Spleen (tissue), 11 donors: ENCODE data around the gene IMPG2. TPM values are rescaled to one million over a fixed set of nuclear protein-coding genes. Genes with fewer than 3 reads are reported as not detected.

Experiments used
- DNase-seq: peaks from one replicate; pipeline ENCODE4 v3.0.0-alpha.2; 2020
- H3K27ac ChIP-seq, 8 donors: fragments of 200-600 bp; sonication (generic) in 7 of 8; 1 replicate in 4 of 8; 2 replicates in 4 of 8; pipeline versions ENCODE4 v1.5.0 to v1.8.0; 2016 to 2021; ENCODE audit warnings: inconsistent platforms in 4 of 8, mild to moderate bottlenecking in 4 of 8, moderate library complexity in 1 of 8
- H3K27me3 ChIP-seq, 7 donors: fragments of 200-600 bp; sonication (generic) in 6 of 7; replicated peaks in 1 of 7; 1 replicate in 4 of 7; 2 replicates in 3 of 7; pipeline versions ENCODE4 v1.5.0 to v1.8.0; 2016 to 2021; ENCODE audit warnings: inconsistent platforms in 3 of 7, mild to moderate bottlenecking in 1 of 7
- H3K36me3 ChIP-seq, 6 donors: fragments of 200-600 bp; sonication (generic) in 5 of 6; 1 replicate in 4 of 6; 2 replicates in 2 of 6; pipeline versions ENCODE4 v1.5.0 to v1.8.0; 2016 to 2021; ENCODE audit warnings: inconsistent platforms in 2 of 6
- H3K4me1 ChIP-seq, 6 donors: fragments of 200-600 bp; sonication (generic) in 5 of 6; 1 replicate in 3 of 6; 2 replicates in 3 of 6; pipeline versions ENCODE4 v1.5.0 to v1.8.0; 2016 to 2021; ENCODE audit warnings: inconsistent platforms in 3 of 6
- H3K4me3 ChIP-seq, 8 donors: fragments of 200-600 bp; sonication (generic) in 7 of 8; 1 replicate in 4 of 8; 2 replicates in 4 of 8; pipeline versions ENCODE4 v1.5.0 to v1.8.0; 2016 to 2021; ENCODE audit warnings: inconsistent platforms in 4 of 8, mild to moderate bottlenecking in 4 of 8, moderate library complexity in 2 of 8
- H3K9me3 ChIP-seq, 8 donors: fragments of 200-600 bp; sonication (generic) in 7 of 8; 1 replicate in 4 of 8; 2 replicates in 4 of 8; pipeline versions ENCODE4 v1.5.0 to v1.8.0; 2016 to 2021; ENCODE audit warnings: inconsistent platforms in 4 of 8
- CTCF ChIP-seq, 11 experiments: fragments of 200-600 bp in 7 of 11; fragments of 450-650 bp in 4 of 11; sonication (generic) in 4 of 11; IDR thresholded peaks in 8 of 11; conservative IDR thresholded peaks in 3 of 11; 1 replicate in 7 of 11; 2 replicates in 4 of 11; pipeline versions ENCODE4 v1.4.0 to v1.8.0; 2016 to 2021; ENCODE audit warnings: antibody characterized with exemption in 11 of 11, inconsistent platforms in 4 of 11, mild to moderate bottlenecking in 1 of 11
- POLR2A ChIP-seq, 3 donors: fragments of 450-650 bp; IDR thresholded peaks; one replicate each; pipeline ENCODE4 v1.5.1; 2017; ENCODE audit warnings: antibody characterized with exemption in 3 of 3, mild to moderate bottlenecking in 1 of 3
- POLR2AphosphoS5 ChIP-seq, 3 donors: sonication (generic); formaldehyde crosslinking; IDR thresholded peaks; one replicate each; pipeline ENCODE4 v1.5.1; 2017; ENCODE audit warnings: antibody characterized with exemption in 3 of 3
- WGBS, 5 donors: extraction: QIAGEN DNeasy Blood & Tissue Kit in 3 of 5; methylation state at CpG; one replicate each; pipeline versions ENCODE4 v1.1.5 to v1.1.7; 2013 to 2018; 5-methylcytosine and 5-hydroxymethylcytosine counted together
- intact Hi-C: fragments of 100-400 bp; cut with DNase I; formaldehyde crosslinking; loops from one replicate; pipeline ENCODE4 v1.15.0; 2023; ENCODE audit warnings: low total_unique reads
- polyA plus RNA-seq, 3 donors: library from polyadenylated mRNA; stranded (reverse); fragments of 200-250 nt; gene quantifications; one replicate each; pipeline ENCODE4 v1.2.1, GENCODE V29; 2013
- total RNA-seq, 7 donors: library from RNA; depleted of rRNA in 3 of 7; stranded (reverse); fragments of >200 nt in 3 of 7; fragmentation: NEBNext Ultra II Directional in 4 of 7; extraction: Animal tissue kit (Norgen Biotek cat#: 25700) in 4 of 7; gene quantifications; one replicate each; pipeline versions ENCODE4 v1.1.0 to v1.2.1, GENCODE V29; 2016 to 2021
- donor health status: healthy with polysubstance abuse.
- donor health status: DM: no; HTN: no; CAD: no; lungs with moderate emphysema.
- donor health status: DM: no; HTN: no; CAD: no.
- donor health status: Bipolar disorder and iron deficiency.
- donor health status: healthy.
- donor health status: DM: no; HTN: no; CAD: no.
- donor health status: DM: yes; HTN: yes; CAD: no.

Gene IMPG2
- total and polyA plus RNA-seq, 10 donors = 0.06 to 1.2 (median 0.52) TPM

- intact Hi-C loops = no loop called here
- 78 to 89% (median 79%) methylated on average over 4 of the region's 4 CpGs for WGBS, 5 donors
- Histone ChIP-seq H3K4me3 (no peak overlapping the region), H3K36me3 (peaks cover 0 to 4% (median 0%) of the 10 kb centered on the region in 6 donors), H3K9me3 (no peaks in the 10 kb centered on the region), H3K27ac (no peak overlapping the region), H3K4me1 (no peaks in the 10 kb centered on the region), H3K27me3 (no peaks in the 10 kb centered on the region)
- no peak for DNase-seq
- TF ChIP-seq POLR2AphosphoS5 (IDR thresholded peaks at IDR 0.05) (no peak), POLR2A (IDR thresholded peaks at IDR 0.05) (no peak)
Observed at GRCh38 chr3:101259485-101260341, 60.7 kb downstream of the IMPG2 start.

- peaks cover 0 to 4% (median 0%) of the 10 kb centered on the region in 6 donors for H3K36me3 ChIP-seq
- no peak for DNase-seq
- H3K4me3 ChIP-seq = no peak overlapping the region
- WGBS, 5 donors = 80 to 92% (median 83%) methylated on average over 3 of the region's 3 CpGs
- no peak for TF ChIP-seq POLR2A (IDR thresholded peaks at IDR 0.05)
- no peak for TF ChIP-seq CTCF (IDR thresholded peaks at IDR 0.05 in 8 of 11, conservative IDR thresholded peaks at IDR 0.05 in 3 of 11)
- TF ChIP-seq POLR2AphosphoS5 (IDR thresholded peaks at IDR 0.05) = no peak
- no peaks in the 10 kb centered on the region for H3K4me1 ChIP-seq
- H3K27me3 ChIP-seq = no peaks in the 10 kb centered on the region
- no peak overlapping the region for H3K27ac ChIP-seq
- intact Hi-C loops = no loop called here
- H3K9me3 ChIP-seq = no peaks in the 10 kb centered on the region
Observed at GRCh38 chr3:101256511-101256910, 63.9 kb downstream of the IMPG2 start.

- intact Hi-C loops = no loop called here
- WGBS, 5 donors = 91 to 98% (median 94%) methylated on average over 2 of the region's 2 CpGs
Observed at GRCh38 chr3:101255441-101255840, 64.9 kb downstream of the IMPG2 start.

GRCh38 chr3:101253396-101253795, 67.0 kb downstream of the IMPG2 start:
- Histone ChIP-seq H3K27ac (no peak overlapping the region), H3K9me3 (no peaks in the 10 kb centered on the region), H3K4me3 (no peak overlapping the region), H3K27me3 (no peaks in the 10 kb centered on the region), H3K4me1 (peaks cover 0 to 7% (median 0%) of the 10 kb centered on the region in 6 donors), H3K36me3 (peaks cover 0 to 4% (median 0%) of the 10 kb centered on the region in 6 donors)
- 93 to 98% (median 95%) methylated on average over 3 of the region's 3 CpGs for WGBS, 5 donors
- intact Hi-C loops = no loop called here
- no peak for DNase-seq
- TF ChIP-seq CTCF (IDR thresholded peaks at IDR 0.05 in 8 of 11, conservative IDR thresholded peaks at IDR 0.05 in 3 of 11) (no peak), POLR2A (IDR thresholded peaks at IDR 0.05) (no peak), POLR2AphosphoS5 (IDR thresholded peaks at IDR 0.05) (no peak)

More at GRCh38 chr3:101255441-101255840, 64.9 kb downstream of the IMPG2 start:
- DNase-seq = no peak
- Histone ChIP-seq H3K9me3 (no peaks in the 10 kb centered on the region), H3K4me3 (no peak overlapping the region), H3K27ac (no peak overlapping the region), H3K27me3 (no peaks in the 10 kb centered on the region), H3K36me3 (peaks cover 0 to 4% (median 0%) of the 10 kb centered on the region in 6 donors), H3K4me1 (no peaks in the 10 kb centered on the region)
- TF ChIP-seq POLR2A (IDR thresholded peaks at IDR 0.05) = no peak

GRCh38 chr3:101252945-101253344, 67.4 kb downstream of the IMPG2 start:
- Histone ChIP-seq H3K4me3 (no peak overlapping the region), H3K9me3 (no peaks in the 10 kb centered on the region), H3K36me3 (peaks cover 0 to 4% (median 0%) of the 10 kb centered on the region in 6 donors), H3K27me3 (no peaks in the 10 kb centered on the region), H3K27ac (no peak overlapping the region), H3K4me1 (peaks cover 0 to 7% (median 0%) of the 10 kb centered on the region in 6 donors)
- intact Hi-C loops = no loop called here
- 89 to 98% (median 97%) methylated on average over 2 of the region's 2 CpGs for WGBS, 5 donors
- TF ChIP-seq POLR2AphosphoS5 (IDR thresholded peaks at IDR 0.05) = no peak
- no peak for TF ChIP-seq CTCF (IDR thresholded peaks at IDR 0.05 in 8 of 11, conservative IDR thresholded peaks at IDR 0.05 in 3 of 11)
- TF ChIP-seq POLR2A (IDR thresholded peaks at IDR 0.05) = no peak
- no peak for DNase-seq
